Kidney epithelial cell (primary cell): ENCODE measurements around the gene ARAP3. TPM values are rescaled to one million over a fixed set of nuclear protein-coding genes. Genes with fewer than 3 reads are reported as not detected.

Experiments
- DNase-seq: peaks from one replicate; pipeline ENCODE4 v3.0.0-alpha.2; 2010; ENCODE audit warnings: low read depth
- H3K27me3 ChIP-seq: 2 replicates; pipeline ENCODE4 v1.6.0; 2011; ENCODE audit warnings: low read length; ENCODE audit not compliant: control insufficient read depth, insufficient read depth
- H3K36me3 ChIP-seq: 2 replicates; pipeline ENCODE4 v1.5.1; 2011; ENCODE audit warnings: low read length; ENCODE audit not compliant: control insufficient read depth, insufficient read depth
- H3K4me3 ChIP-seq: 2 replicates; pipeline ENCODE4 v1.5.1; 2011; ENCODE audit warnings: low read depth, mild to moderate bottlenecking, control low read depth, low read length
- total RNA-seq: library from RNA; depleted of rRNA; stranded (reverse); fragments of >200 nt; gene quantifications from 2 replicates; pipeline ENCODE4 v1.2.3, GENCODE V29; 2015
- TF ChIP-seq, protein P1 (sequence below): IDR thresholded peaks from 2 replicates; pipeline ENCODE4 v1.5.1; 2011; ENCODE audit warnings: mild to moderate bottlenecking, moderate library complexity, low read length, control low read depth, inconsistent platforms; ENCODE audit not compliant: insufficient read depth, poor library complexity, severe bottlenecking

The ARAP3 gene
- total RNA-seq, 1 donor from 2014 or later: 9.2 TPM

DNA sequence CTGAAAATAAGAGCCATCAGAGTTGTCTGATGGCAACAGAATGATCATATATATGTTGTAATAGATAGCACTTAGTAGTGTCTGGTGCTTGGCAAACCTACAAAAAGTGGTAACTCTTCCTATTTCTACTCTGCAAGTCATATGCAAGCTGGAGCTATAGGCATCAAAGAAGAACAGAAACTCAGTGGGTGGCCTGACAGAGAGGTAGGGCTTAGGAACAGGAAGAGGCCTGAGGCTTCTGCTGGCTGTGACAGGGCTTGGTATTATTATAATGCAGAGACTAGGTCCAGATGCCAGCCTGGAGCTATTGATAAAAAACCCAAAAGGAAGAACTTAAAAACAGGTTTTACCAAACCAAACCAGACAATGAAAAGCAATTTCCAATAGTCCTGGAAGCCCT, 58.8 kb downstream of the ARAP3 start:
- no peak for DNase-seq
- TF ChIP-seq, protein P1, sequence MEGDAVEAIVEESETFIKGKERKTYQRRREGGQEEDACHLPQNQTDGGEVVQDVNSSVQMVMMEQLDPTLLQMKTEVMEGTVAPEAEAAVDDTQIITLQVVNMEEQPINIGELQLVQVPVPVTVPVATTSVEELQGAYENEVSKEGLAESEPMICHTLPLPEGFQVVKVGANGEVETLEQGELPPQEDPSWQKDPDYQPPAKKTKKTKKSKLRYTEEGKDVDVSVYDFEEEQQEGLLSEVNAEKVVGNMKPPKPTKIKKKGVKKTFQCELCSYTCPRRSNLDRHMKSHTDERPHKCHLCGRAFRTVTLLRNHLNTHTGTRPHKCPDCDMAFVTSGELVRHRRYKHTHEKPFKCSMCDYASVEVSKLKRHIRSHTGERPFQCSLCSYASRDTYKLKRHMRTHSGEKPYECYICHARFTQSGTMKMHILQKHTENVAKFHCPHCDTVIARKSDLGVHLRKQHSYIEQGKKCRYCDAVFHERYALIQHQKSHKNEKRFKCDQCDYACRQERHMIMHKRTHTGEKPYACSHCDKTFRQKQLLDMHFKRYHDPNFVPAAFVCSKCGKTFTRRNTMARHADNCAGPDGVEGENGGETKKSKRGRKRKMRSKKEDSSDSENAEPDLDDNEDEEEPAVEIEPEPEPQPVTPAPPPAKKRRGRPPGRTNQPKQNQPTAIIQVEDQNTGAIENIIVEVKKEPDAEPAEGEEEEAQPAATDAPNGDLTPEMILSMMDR: no peak
- peaks cover 2% of the 10 kb centered on the region for H3K36me3 ChIP-seq
- H3K4me3 ChIP-seq: no peak overlapping the region
- no peaks in the 10 kb centered on the region for H3K27me3 ChIP-seq

DNA sequence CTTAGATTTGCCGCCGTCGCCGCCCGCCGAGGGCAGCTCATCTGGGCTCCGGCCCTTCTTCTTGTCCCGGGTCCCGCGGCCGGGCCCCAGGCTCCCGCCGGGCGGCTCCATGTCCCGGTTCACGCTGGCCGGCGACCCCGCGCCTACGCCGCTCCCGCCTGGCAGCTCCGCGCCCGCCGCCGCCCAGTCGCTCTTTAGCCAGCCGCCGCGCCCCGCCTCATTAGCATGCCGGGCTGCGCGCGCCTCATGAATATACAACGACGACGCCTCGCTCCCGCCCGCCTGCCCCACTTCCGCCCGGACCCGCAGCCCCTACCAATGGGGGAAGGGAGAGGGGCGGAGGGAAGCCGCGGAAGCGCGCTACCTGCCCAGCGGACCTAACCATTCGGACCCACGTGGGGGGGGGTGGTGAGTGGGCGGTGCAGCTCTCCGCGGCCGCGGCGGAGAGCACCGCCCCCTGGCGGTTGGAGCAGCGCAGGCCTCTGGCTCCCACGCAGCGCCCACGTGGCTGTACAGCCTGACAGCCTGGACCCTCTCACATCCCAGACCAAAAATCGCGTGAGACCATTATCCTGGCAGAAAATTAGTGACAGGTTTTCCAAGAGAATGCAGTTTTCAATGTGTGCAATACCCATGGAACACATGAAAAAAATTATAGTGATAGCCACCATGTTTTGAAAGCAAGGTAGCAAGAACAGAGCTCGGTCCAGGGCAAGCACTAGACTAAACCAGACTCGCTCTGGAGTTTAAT, 63.1 kb downstream of the ARAP3 start, which contains the start of gene DIAPH1:
TSS of gene DIAPH1 (minus strand) at position 197 of the 751 bp plus-strand sequence. CDS start at position 111, 86 bp downstream.
- peak; percentile 75 for DNase-seq
- H3K36me3 ChIP-seq: peaks cover 2% of the 10 kb centered on the region
- H3K27me3 ChIP-seq: no peaks in the 10 kb centered on the region
- TF ChIP-seq, protein P1: peak; percentile 94
- H3K4me3 ChIP-seq: peak within 1 kb of the TSS; percentile 90

DNA sequence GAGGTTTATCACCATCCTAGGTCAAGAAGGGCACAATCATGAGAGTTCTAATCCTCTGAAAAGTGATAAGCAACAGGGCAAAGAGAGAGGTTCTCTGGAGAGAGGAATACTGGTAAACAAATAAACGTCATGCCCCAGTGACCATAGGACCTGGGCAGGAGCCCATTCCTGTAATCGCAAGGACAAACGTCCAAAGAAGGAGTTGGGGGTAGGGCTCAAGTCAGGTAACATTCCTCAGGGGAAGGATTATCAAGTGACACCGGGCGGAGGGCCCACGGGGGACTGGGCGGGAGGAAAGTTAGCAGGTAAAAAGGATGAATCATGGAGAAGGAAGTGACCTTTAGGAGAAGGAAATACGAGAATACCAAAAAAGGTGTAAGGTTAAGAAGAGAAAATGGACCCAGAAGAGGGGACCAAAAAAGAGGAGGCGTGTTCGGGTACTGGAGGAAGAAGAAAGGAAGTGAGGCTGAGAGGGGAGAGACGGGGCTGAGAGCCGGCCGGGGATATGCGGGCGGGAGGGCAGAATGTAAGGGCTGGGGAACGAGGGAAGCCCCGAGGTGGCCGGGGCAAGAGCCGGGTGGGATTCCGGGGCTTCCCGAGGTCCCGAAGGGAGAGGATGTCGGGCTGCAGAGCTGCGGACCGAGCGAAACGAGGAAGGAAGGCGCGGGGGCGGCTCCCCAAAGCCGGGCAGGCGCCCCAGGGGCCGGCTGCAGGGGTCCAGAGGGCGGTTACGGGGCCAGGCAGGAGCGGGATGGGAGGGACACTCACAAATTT, 63.8 kb downstream of the ARAP3 start:
- Histone ChIP-seq H3K27me3 (no peaks in the 10 kb centered on the region), H3K4me3 (peak overlapping the region; percentile 90), H3K36me3 (peaks cover 2% of the 10 kb centered on the region)
- no peak for DNase-seq
- TF ChIP-seq, protein P1: no peak

DNA sequence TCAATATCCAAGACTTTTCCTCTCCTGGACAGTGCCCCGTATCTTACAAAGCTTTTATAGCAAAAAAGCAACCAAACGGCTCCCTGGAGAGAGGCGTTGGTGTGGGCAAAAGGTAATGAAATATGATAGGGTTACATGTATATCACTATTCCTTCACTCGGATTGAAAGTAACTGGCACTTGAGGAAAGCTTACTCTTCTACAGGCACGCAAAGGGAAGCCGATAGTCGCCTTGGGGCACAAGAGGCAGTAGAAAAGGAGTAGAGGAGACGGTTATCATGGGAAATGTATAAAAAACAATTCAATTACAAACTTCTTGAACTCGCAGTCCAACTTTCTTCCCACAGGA, 64.4 kb downstream of the ARAP3 start:
- DNase-seq: no peak
- H3K27me3 ChIP-seq: no peaks in the 10 kb centered on the region
- peak overlapping the region; percentile 90 for H3K4me3 ChIP-seq
- TF ChIP-seq, protein P1: no peak
- H3K36me3 ChIP-seq: peaks cover 2% of the 10 kb centered on the region

DNA sequence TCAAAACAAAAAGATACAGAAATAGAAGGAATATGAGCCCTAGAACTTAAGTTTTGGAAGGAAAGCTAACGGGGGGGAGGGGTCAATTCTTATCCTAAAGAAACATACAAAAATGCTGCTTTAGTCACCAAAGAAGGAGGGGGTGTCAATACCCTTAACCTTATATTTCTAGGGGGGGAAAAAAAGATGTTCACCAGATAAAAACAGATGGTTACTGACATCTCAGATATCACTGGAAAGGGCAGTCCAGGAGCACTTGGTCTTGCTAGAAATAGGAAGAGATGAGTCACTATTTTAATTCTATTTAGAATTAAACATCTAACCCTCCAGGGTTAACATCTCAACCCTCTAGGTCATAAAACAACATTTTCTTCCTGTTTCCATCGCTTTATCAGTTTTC, 64.9 kb downstream of the ARAP3 start:
- H3K27me3 ChIP-seq: no peaks in the 10 kb centered on the region
- peaks cover 2% of the 10 kb centered on the region for H3K36me3 ChIP-seq
- peak overlapping the region; percentile 90 for H3K4me3 ChIP-seq
- TF ChIP-seq, protein P1: no peak
- no peak for DNase-seq
